Endothelial cell of umbilical vein (primary cell): Measurements from ENCODE around the gene KCNH2.

ENCODE experiments used
- EZH2 ChIP-seq: IDR thresholded peaks from 2 replicates; pipeline ENCODE4 v1.6.1; 2012; ENCODE audit warnings: borderline replicate concordance, low read depth, mild to moderate bottlenecking, moderate library complexity, low read length, inconsistent platforms; ENCODE audit not compliant: severe bottlenecking
- FOS ChIP-seq: IDR thresholded peaks from 2 replicates; pipeline ENCODE4 v1.6.1; 2011; ENCODE audit warnings: mild to moderate bottlenecking, low read length, moderate library complexity, borderline replicate concordance; ENCODE audit not compliant: insufficient read depth
- JUN ChIP-seq: IDR thresholded peaks from 2 replicates; pipeline ENCODE4 v1.6.1; 2011; ENCODE audit warnings: borderline replicate concordance, low read depth; ENCODE audit not compliant: insufficient read length, insufficient read depth
- MYC ChIP-seq: IDR thresholded peaks from one replicate; pipeline ENCODE4 v1.6.1; 2011; ENCODE audit warnings: mild to moderate bottlenecking, low read depth, low read length
- POLR2A ChIP-seq: IDR thresholded peaks from 2 replicates; pipeline ENCODE4 v1.6.1; 2012; ENCODE audit warnings: low read depth, mild to moderate bottlenecking, control low read depth, low read length
- POLR2AphosphoS5 ChIP-seq: IDR thresholded peaks from 2 replicates; pipeline ENCODE4 v1.6.1; 2012; ENCODE audit warnings: low read depth, mild to moderate bottlenecking, control low read depth, low read length, moderate library complexity; ENCODE audit not compliant: insufficient read depth
- TF ChIP-seq, protein P1 (sequence below): IDR thresholded peaks from 2 replicates; pipeline ENCODE4 v1.6.1; 2011; ENCODE audit not compliant: insufficient read depth, insufficient read length
- TF ChIP-seq, protein P2 (sequence below), 2 donors: IDR thresholded peaks; 1 replicate in 1 of 2; 2 replicates in 1 of 2; pipeline ENCODE4 v1.5.1; 2011; ENCODE audit warnings: low read length in 2 of 2, mild to moderate bottlenecking in 2 of 2, moderate library complexity in 2 of 2, control low read depth in 1 of 2, inconsistent platforms in 1 of 2, low read depth in 1 of 2; ENCODE audit not compliant: insufficient read depth in 1 of 2; ENCODE audit errors: extremely low read depth in 1 of 2

DNA sequence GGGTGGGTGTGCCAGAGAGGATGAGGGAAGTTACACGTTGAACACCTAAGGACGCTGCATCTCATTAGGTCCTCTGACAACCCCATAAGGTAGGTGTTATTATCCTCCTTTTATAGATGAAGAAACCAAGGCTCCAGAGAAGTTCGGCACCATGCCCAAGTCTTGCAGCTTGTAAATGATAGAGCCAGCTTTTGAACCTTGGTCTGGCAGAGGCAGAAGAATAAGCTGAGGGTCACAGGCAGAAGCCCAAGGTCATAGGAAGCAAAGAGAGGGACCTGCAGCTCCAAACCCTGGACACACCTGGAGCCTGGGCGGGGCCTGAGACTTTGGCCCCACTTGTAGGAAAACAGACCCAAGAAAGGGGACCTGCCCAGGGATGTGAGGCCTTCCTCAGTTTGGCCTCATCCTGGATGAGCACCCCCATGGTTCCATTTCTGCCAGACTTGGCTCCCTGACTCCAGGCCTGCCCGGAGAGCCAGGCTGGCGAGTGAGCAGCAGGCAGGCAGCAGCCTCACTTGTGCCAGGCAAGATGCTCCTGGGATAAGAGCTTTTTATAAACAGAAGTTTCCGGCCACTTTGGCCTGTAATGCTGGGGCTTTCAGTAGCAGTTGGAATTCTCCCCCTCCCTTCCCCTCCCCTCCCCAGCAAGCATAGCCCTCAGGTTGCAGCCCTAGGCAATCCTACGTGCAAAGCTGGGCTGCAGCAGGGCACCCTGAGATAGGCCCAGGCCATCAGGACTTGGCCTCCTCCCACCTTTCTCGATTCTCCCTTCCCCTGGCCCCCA, 2.4 kb downstream of the KCNH2 start:
- TF ChIP-seq, protein P1, sequence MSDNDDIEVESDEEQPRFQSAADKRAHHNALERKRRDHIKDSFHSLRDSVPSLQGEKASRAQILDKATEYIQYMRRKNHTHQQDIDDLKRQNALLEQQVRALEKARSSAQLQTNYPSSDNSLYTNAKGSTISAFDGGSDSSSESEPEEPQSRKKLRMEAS: no peak
- TF ChIP-seq, protein P2, sequence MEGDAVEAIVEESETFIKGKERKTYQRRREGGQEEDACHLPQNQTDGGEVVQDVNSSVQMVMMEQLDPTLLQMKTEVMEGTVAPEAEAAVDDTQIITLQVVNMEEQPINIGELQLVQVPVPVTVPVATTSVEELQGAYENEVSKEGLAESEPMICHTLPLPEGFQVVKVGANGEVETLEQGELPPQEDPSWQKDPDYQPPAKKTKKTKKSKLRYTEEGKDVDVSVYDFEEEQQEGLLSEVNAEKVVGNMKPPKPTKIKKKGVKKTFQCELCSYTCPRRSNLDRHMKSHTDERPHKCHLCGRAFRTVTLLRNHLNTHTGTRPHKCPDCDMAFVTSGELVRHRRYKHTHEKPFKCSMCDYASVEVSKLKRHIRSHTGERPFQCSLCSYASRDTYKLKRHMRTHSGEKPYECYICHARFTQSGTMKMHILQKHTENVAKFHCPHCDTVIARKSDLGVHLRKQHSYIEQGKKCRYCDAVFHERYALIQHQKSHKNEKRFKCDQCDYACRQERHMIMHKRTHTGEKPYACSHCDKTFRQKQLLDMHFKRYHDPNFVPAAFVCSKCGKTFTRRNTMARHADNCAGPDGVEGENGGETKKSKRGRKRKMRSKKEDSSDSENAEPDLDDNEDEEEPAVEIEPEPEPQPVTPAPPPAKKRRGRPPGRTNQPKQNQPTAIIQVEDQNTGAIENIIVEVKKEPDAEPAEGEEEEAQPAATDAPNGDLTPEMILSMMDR (IDR thresholded peaks at IDR 0.05; ENCODE audit: extremely low read depth in 1 of 2, insufficient read depth in 1 of 2, low read depth in 1 of 2, low read length in 2 of 2): no peak
- TF ChIP-seq POLR2A (no peak), JUN (no peak), POLR2AphosphoS5 (no peak), EZH2 (no peak), FOS (no peak), MYC (no peak)
